Thymus (tissue), 11 donors: Measurements from ENCODE around the gene NOXRED1. TPM values are rescaled to one million over a fixed set of nuclear protein-coding genes. Genes with fewer than 3 reads are reported as not detected.

Experiments
- DNase-seq, 9 donors: peaks; one replicate each; pipeline ENCODE4 v3.0.0-alpha.2; 2013; ENCODE audit warnings: low spot score in 9 of 9, low read depth in 6 of 9, missing footprints in 1 of 9
- H3K27ac ChIP-seq, 2 donors: one replicate each; pipeline ENCODE4 v1.5.1; 2013; ENCODE audit warnings: control low read depth in 1 of 2, low read depth in 1 of 2, low read length in 1 of 2, mild to moderate bottlenecking in 1 of 2, moderate library complexity in 1 of 2
- H3K27me3 ChIP-seq, 2 donors: one replicate each; pipeline ENCODE4 v1.5.1; 2013; ENCODE audit warnings: low read length in 1 of 2; ENCODE audit not compliant: control insufficient read depth in 2 of 2, insufficient read depth in 1 of 2
- H3K36me3 ChIP-seq, 2 donors: one replicate each; pipeline ENCODE4 v1.5.1; 2013; ENCODE audit warnings: low read length in 1 of 2, mild to moderate bottlenecking in 1 of 2, moderate library complexity in 1 of 2; ENCODE audit not compliant: control insufficient read depth in 2 of 2, insufficient read depth in 2 of 2
- H3K4me1 ChIP-seq, 2 donors: one replicate each; pipeline ENCODE4 v1.5.1; 2013; ENCODE audit warnings: low read length in 2 of 2; ENCODE audit not compliant: control insufficient read depth in 2 of 2, insufficient read depth in 2 of 2
- H3K4me3 ChIP-seq, 2 donors: one replicate each; pipeline ENCODE4 v1.5.1; 2013; ENCODE audit warnings: low read length in 2 of 2, control low read depth in 1 of 2, mild to moderate bottlenecking in 1 of 2
- H3K9me3 ChIP-seq, 2 donors: one replicate each; pipeline ENCODE4 v1.5.1; 2013; ENCODE audit warnings: low read length in 1 of 2, mild to moderate bottlenecking in 1 of 2; ENCODE audit not compliant: control insufficient read depth in 2 of 2, insufficient read depth in 1 of 2
- WGBS: extraction: QIAGEN DNeasy Blood & Tissue Kit; methylation state at CpG from one replicate; pipeline ENCODE4 v1.1.7; 2013; 5-methylcytosine and 5-hydroxymethylcytosine counted together
- polyA plus RNA-seq: library from polyadenylated mRNA; stranded (reverse); fragments of 200-250 nt; gene quantifications from one replicate; pipeline ENCODE4 v1.2.3, GENCODE V29; 2013
- total RNA-seq: library from RNA; stranded (reverse); fragments of 120-200 nt; gene quantifications from one replicate; pipeline ENCODE4 v1.2.4, GENCODE V29; 2013
- donor health status: healthy.

The NOXRED1 gene
- total and polyA plus RNA-seq, 2 donors = 0.19 to 1.6 TPM

DNA sequence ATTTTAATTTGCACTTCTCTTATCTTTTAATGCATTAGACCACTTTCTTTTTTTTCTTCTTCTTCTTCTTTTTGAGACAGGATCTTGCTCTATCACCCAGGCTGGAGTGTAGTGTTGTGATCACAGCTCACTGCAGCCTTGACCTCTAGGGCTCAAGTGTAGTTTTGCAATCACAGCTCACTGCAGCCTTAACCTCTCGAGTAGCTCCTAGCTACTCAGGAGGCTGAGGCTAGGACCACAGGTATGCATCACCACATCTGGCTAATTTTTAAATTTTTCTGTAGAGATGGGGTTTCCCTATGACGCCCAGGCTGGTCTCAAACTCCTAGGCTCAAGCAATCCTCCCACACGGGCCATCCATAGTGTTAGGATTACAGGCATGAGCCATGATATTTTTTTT lies 59.2 kb downstream of the NOXRED1 start:
- Histone ChIP-seq H3K36me3 (no peaks in the 10 kb centered on the region), H3K4me1 (peaks cover under 1% of the 10 kb centered on the region in 2 donors), H3K9me3 (no peaks in the 10 kb centered on the region), H3K4me3 (no peak overlapping the region), H3K27ac (no peak overlapping the region), H3K27me3 (no peaks in the 10 kb centered on the region)
- 94% methylated on average over 3 of the region's 3 CpGs for WGBS
- DNase-seq = no peak

DNA sequence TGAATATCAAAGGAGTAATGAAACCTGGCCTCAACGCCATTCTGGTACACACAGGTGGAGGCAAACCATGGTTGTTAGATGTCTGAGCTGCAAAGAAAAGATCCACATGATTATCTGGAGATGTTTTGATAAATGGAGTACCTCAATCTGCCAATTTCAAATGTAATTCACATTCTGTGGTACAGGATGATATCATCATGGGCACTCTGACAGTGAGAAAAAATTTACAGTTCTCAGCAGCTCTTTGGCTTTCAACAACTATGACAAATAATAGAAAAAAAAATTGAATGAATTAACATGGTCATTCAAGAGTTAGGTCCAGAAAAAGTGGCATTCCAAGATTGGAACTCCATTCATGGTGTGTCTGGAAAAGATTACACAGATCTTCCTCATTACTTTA lies 63.7 kb downstream of the NOXRED1 start:
- no peaks in the 10 kb centered on the region for H3K36me3 ChIP-seq
- H3K4me1 ChIP-seq = no peaks in the 10 kb centered on the region
- H3K27me3 ChIP-seq = no peaks in the 10 kb centered on the region
- no peak overlapping the region for H3K4me3 ChIP-seq
- no peak overlapping the region for H3K27ac ChIP-seq
- no peaks in the 10 kb centered on the region for H3K9me3 ChIP-seq
- 96% methylated on average over 1 of the region's 1 CpG for WGBS
- no peak for DNase-seq

DNA sequence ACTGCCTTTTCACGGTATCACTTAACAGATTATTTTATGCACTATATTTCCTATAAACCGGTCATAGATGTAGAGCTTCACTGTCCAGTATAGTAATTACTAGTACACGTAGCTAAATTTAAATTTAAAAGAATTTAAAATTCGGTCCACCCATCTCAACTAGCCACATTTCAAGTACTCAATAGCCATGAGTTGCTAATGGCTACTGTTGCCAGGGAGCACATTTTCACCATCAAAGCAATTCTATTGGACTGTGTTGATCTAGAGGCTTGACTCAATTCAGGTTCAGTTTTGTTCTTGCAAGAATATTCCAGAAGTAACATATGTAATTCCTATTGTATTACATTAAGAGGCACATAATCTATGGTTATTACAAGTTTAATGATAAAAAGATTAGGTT lies 66.4 kb downstream of the NOXRED1 start:
- Histone ChIP-seq H3K9me3 (no peaks in the 10 kb centered on the region), H3K36me3 (no peaks in the 10 kb centered on the region), H3K4me3 (no peak overlapping the region), H3K4me1 (no peaks in the 10 kb centered on the region), H3K27me3 (no peaks in the 10 kb centered on the region), H3K27ac (no peak overlapping the region)
- no peak for DNase-seq
- WGBS = 96% methylated on average over 4 of the region's 4 CpGs

DNA sequence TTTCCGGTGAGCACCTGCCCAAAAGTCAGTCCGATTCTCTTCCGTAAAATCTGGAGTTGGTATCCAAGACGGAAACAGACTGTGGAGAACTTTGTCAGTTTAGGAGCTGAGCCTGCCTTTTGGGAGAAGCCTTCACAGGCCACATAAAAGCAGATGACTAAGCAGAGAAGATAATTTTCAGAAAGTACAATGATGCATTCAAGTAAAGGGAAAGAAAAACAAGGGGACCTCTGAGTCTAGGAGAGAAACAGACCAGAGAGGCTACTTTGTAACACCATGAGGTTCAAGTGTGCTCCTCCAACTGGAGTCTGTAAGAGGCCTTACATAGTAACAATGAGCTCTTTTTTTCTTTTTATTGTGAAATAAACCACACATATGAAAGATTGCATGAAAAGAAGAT lies 67.5 kb downstream of the NOXRED1 start:
- WGBS = 97% methylated on average over 4 of the region's 4 CpGs
- Histone ChIP-seq H3K36me3 (peaks cover 0 to 1% of the 10 kb centered on the region in 2 donors), H3K4me3 (no peak overlapping the region), H3K27ac (no peak overlapping the region), H3K27me3 (no peaks in the 10 kb centered on the region), H3K9me3 (no peaks in the 10 kb centered on the region), H3K4me1 (no peaks in the 10 kb centered on the region)
- DNase-seq = no peak

DNA sequence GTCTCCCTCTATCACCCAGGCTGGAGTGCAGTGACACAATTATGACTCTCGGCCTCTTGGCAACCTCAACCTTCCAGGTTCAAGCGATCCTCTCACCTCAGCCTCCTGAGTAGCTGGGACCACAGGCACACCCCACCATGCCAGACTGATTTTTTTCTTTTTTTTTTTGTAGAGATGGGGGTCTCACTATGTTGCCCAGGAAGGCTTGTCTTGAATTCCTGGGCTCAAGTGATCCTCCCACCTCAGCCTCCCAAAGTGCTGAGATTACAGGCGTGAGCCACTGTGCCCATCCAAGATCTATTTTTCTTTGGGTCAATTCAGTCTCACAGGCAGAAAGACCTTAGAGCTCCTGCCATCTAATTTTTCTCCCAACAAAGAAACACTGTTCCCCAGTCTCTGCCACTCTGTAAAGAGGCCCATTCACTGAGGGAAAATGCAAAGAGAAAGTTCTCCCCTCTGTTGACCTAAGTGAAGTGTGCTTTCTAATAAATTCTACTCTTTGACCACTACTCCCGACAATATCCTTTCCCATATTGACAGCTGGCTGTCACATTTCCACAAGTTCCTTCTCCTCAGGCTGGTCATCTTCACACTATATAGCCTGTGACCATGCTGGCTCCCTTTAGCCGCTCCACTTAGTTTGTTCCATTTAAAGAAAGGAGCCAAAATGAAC lies 69.7 kb downstream of the NOXRED1 start:
- no peak for DNase-seq
- no peaks in the 10 kb centered on the region for H3K27me3 ChIP-seq
- WGBS = 97% methylated on average over 5 of the region's 5 CpGs
- no peak overlapping the region for H3K27ac ChIP-seq
- H3K4me3 ChIP-seq = no peak overlapping the region
- peaks cover 0 to 14% of the 10 kb centered on the region in 2 donors for H3K36me3 ChIP-seq
- H3K4me1 ChIP-seq = no peaks in the 10 kb centered on the region
- no peaks in the 10 kb centered on the region for H3K9me3 ChIP-seq

DNA sequence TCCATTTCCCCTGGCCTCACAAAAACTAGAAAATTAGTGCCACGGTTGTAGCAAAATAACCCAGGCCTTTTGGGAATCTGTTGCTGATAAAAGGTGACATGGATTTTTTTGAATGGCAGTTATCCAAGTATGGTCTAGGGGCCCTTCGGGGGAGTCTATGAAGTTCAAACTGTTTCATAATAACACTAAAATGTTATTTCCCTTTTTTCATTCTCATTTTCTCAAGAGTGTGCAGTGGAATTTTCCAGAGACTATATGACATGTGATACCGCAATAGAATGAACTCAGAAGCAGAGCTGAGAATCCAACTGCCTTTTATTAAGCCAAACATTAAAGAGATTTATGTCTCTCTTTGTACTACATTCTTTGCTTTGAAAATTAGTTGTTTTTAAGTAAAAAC lies 75.6 kb downstream of the NOXRED1 start:
- 62% methylated on average over 3 of the region's 3 CpGs for WGBS
- Histone ChIP-seq H3K4me3 (no peak overlapping the region), H3K27ac (no peak overlapping the region), H3K9me3 (no peaks in the 10 kb centered on the region), H3K36me3 (peaks cover 20 to 21% of the 10 kb centered on the region in 2 donors), H3K4me1 (no peaks in the 10 kb centered on the region), H3K27me3 (no peaks in the 10 kb centered on the region)
- no peak for DNase-seq

DNA sequence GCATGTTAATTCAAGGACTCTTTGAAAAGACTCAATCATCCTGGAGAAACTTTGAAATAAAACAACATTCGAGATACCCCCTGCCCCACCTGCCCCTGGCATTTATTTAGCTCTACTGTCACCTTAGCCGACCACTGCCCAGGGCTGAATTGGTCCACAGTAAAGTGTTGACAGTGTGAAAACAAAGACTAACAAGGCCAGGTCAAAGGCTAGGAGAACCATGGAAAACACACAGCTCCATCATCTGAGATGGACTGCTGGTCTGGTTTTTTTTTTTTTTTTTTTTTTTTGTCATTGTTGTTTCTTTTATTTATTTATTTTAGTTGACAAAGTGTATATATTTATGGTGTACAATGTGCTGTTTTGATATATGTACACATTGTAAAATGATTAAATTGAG lies 76.8 kb downstream of the NOXRED1 start:
- H3K27ac ChIP-seq = no peak overlapping the region
- H3K4me3 ChIP-seq = no peak overlapping the region
- no peak for DNase-seq
- H3K27me3 ChIP-seq = no peaks in the 10 kb centered on the region
- peaks cover 30 to 32% of the 10 kb centered on the region in 2 donors for H3K36me3 ChIP-seq
- 98% methylated on average over 2 of the region's 2 CpGs for WGBS
- no peaks in the 10 kb centered on the region for H3K4me1 ChIP-seq
- no peaks in the 10 kb centered on the region for H3K9me3 ChIP-seq

DNA sequence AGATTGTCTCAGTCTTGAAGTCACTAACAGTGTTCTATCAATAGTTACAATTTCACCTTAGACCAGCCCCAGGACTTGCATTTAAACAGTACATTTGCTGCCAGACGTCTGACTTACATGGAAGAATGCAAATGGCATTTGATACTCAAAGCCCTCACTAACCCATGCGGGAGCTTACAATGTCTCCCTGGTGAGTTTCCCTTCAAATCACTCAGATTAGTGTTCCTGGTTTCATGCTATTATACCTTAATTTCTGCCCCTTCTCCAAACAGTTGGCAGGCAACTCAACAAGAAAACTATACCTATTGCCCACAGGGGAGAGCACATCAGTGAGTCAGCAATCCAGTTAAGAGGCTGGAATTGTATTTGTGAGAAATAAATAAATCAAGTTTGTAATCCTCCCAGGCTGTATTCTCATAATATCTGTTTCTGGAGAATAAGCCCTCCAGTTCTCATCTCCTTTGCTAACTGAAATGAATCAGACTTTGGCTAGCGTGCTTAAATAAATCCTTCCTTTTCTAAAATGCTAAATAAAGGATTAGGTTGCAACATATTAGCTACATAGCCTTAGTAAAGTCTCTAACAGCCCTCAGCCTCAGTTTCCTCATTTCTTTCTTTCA lies 78.8 kb downstream of the NOXRED1 start:
- Histone ChIP-seq H3K27ac (no peak overlapping the region), H3K9me3 (no peaks in the 10 kb centered on the region), H3K4me1 (no peaks in the 10 kb centered on the region), H3K4me3 (no peak overlapping the region), H3K36me3 (peaks cover 35 to 44% of the 10 kb centered on the region in 2 donors), H3K27me3 (no peaks in the 10 kb centered on the region)
- WGBS = 93% methylated on average over 3 of the region's 3 CpGs
- DNase-seq = no peak
